GM21360 (cell line): ENCODE results near the gene CNTNAP5.

Source experiments
- ATAC-seq: cut with Tn5 transposase; IDR thresholded peaks from one replicate; pipeline ENCODE4 v1.9.1; 2021; ENCODE audit warnings: mild to moderate bottlenecking, moderate library complexity; ENCODE audit not compliant: unreplicated experiment

The CNTNAP5 gene

DNA sequence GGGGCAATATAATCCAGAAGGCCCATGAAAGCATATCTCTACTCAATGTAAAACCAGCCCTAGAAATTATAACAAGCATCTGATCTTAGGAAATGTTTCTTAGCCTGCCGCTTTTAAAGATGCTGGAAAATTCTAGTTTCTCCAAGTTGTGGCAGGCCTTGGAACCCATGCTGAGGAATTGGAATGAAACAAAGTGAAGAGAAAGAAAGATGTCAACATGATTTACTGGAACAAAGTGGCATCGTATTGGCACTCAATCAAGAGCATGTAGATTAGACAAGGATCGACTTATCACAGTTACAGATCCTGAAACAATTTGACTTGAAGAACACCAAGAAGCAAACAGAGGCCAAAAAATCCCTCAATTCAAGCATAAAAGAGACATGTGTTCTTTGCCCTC, 28.7 kb downstream of the CNTNAP5 start:
- no peak for ATAC-seq

DNA sequence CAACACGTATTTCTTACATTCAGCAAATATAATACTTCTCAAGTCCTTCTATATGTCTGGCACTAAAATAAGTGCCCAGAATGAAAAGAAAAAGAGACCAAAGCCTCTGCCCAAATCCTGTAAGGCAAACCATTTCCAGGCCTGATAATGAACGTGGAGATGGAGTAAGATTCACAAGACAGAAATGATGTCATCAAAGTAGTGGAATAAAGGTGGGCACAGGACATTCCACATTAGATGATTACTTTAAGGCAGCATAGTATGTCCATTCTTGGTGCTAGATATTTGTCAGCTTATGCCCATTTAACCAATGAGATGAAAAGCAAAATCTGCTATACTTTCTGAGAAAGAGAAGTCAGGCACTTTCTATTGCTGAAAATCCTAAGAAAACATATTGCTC, 38.5 kb downstream of the CNTNAP5 start:
- no peak for ATAC-seq

GRCh38 chr2:124065636-124066035, 40.5 kb downstream of the CNTNAP5 start:
- no peak for ATAC-seq

DNA sequence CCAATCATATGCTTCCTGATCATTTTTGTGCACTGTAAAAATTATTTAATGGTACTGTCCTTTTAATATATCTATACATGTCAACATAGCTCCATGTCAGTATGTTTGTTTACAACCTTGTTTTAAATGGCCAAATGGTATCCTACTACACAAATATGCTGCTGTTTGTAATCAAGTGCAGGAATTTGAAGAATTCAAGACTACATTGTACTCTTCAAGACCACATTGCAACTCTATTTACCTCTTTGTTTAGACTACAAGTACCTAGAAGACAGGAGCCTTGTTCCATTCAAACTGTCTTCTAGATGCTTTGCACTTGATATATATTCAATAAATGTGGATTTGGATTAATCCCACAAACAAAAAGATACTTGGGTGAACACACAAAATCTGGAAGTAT, 41.7 kb downstream of the CNTNAP5 start:
- no peak for ATAC-seq

DNA sequence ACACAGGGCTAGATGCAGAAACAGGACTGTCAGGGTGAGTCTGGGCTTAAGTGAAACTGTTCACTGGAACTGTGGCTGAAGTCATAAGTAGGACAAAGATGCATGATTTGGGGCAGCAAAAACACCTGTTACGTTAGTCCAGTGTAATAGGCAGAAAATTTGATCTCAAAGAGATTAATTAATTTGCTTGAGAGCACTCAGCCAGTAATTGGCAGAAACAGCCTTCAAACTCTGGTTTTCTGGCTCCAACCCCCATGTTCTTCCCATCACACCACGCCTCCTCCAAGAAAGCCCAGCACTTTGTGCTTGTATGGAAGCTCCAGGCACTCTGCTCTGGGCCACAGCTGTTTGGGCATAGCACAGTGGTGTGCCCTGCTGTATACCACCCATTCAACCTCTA, 54.0 kb downstream of the CNTNAP5 start:
- ATAC-seq, result no peak

DNA sequence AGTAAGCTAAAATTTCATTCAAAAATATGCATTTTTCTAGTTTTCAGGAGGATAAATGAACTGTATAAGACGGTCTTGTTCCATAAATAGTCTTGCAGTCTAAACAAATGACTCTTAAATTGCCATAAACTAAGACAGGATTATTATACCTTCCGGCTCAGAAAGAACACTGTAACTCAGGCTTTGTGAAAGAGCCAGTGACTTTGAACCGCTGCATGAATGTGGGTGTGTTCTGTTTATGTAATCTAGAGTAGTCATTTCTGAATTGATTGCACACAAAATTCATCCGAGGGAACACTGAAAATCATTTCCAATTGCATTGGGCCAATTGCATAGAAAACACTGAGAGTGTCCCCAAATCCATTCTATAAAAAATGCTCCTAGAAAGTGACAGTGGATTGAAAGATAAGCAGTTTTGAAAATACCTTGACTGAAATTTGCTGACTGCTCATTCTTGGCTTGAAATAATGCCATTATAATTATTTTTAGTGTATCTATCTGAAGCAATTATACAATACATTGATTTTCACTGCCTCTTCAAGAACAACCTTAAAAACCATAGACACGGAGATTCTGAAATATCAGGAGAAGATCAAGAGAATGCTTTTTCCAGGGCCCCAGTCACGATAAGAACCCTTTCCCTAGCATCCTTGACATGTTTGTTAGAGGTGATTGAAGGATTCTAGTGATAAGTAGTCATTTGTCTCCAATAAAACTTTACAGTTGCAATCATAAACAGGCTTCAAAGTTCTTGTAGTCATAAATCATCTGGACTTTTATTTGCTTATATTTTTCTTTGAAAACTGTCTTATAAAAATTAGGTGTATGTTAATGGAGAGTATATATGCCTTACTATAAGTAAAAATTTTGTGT, 55.4 kb downstream of the CNTNAP5 start:
- no peak for ATAC-seq

DNA sequence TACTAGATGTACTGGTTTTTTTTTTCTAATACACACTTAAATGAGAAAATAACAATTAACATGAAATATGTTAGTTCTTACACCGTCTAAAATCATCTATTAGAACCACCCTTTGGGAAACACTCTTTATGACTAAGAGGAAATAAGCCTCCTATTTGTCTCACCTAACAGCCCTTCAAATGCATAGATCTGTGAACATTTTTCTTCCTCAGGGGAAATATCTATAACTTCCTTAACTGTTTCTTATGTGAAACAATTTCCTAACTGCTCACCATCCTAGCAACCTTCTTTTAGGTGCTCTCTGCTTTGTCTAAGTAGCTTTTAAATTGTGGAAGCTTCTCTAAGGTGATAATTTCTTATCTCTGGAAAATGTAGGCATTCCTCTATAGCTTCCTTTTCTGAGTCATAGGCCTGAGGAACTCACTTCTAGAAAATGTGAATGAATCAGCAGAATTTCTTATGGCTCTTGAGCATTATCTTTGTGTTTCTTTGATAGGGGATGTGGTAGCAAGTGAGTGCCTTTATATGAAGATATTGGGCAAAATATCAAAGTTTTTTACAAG, 56.1 kb downstream of the CNTNAP5 start:
- no peak for ATAC-seq

DNA sequence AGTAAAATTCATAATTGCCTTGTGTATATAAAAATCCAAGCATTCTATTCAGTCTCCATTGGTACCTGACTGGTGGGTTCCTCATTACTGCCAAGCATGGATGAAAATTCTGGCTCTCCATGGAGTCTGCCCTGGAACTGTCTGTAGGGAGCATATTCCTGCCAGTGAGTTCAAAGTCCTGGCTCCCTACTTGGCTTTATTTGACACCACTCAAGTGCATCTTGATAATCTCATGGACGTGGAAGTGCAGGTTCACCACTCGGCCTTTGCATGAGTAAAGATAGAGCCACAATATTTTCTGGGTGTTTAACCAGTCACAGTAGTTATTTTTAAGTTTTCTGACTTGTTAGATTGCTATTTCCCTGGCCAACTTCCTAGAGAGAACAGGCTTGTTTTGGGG, 63.5 kb downstream of the CNTNAP5 start:
- no peak for ATAC-seq

DNA sequence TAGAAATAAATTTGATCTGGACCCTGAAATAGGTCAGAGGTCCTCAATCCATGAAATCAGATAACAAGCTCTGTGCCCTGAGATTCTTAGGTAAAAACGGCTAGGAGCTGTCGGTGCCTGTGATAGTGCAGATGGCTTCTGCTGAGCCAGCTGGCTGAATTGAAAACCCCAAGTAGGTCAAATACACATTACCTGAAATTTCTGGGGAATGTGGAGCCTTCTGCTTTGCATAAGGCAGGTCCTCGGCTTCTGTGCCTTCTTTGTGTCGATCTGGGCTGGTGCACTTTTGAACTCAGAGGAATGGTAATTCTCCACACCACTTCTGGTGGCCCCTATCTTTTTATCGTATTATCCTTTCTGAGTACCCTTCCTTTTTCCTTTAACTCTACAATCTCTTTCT, 66.6 kb downstream of the CNTNAP5 start:
- no peak for ATAC-seq

- ATAC-seq, result no peak
These were observed 67.6 kb downstream of the CNTNAP5 start for GRCh38 chr2:124092651-124093050.

DNA sequence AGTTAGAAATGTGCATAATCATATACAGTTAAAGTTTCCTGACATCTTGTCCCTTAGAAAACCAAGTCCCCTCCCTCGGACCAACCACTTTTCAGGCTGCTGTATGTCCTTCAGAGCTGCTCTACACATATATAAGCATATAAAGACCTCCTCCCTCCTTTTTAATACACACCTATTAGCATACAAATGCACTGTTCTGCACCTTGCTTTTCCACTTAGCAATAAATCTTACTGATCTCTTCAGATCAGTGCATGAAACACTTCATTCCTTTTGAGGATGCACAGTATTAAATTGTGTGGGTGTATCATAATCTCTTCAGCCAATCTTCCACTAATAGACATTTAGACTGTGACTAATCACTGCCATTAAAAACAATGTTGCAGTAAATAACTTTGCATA, 79.8 kb downstream of the CNTNAP5 start:
- no peak for ATAC-seq

GRCh38 chr2:124112206-124112605, 87.1 kb downstream of the CNTNAP5 start:
- ATAC-seq, result no peak

- no peak for ATAC-seq
These were observed 87.9 kb downstream of the CNTNAP5 start for GRCh38 chr2:124112966-124113365.

DNA sequence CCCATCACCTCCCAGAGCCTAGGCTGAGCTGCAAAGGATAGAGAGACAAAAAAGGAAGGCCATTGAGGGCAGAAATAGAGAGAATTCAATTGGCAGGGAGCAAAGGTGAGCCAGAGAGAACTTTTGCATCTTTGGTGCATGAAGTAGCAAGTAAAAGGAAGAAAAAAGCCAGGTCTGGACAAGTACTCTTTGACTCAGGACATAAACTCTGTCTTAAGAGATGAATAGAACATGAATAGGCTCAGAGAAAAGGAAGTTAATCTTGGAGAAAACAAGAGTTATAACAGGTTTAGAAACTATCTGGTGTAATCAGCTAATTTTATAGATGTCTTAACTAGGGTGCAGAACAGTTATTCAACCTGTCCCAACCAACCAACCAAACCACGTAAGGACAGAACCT, 95.2 kb downstream of the CNTNAP5 start:
- no peak for ATAC-seq

DNA sequence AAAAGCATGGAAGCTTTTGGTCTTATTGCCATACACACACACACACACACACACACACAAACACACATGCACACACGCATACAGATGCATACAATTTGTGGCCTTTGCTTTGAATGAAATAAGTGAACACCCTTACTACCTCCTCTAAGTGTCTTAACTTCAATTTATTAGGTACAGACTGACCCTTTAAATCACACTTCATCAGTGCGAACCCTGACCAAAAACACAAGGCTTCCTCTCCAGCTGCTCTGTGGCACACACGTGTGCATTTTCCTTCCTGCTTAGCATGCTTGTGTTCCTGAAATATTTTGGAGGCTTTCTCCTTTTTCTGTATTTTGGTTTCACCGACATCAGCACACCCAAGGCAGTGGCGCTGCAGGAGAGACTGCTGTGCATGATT, 96.0 kb downstream of the CNTNAP5 start:
- no peak for ATAC-seq

- ATAC-seq, result no peak
These were observed 96.7 kb downstream of the CNTNAP5 start for GRCh38 chr2:124121760-124122275.

DNA sequence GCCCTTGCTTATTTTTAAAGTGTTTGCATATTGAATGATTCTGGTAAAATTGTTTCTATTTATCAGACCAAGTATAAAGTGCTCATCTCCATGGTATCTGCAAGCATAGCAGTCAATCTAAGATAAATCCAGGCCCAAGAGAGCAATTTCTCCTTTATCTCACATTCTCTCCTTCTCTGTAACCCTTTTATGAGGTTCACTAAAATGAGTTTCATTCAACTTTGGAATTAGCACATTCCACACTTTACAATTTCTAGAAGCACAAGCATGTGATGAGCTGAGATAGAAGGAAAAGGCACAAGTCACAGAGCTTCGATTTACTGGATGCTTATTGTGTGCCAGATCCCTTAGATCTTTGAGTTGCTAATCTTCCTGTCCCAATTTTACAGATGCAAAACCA, 97.3 kb downstream of the CNTNAP5 start:
- ATAC-seq, result no peak

GRCh38 chr2:124131276-124131675, 106.2 kb downstream of the CNTNAP5 start:
- ATAC-seq, result no peak

DNA sequence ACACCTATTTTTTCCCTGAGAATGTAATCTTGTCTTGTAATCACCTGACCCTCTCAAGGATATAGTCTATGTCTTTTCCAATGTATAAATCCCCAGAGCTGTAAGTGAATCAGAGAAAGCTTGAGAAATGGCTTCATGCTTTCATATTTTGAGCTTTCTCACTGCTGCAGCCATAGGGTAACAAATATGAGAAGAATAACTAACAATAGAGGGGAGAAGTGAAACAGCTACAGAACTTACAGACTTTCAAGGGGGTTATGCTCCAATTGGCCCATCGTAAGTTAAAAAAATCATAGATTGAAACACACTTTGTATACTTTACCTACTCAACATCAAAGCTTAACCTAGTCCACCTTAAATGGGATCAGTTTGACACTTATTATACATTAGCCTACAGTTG, 111.0 kb downstream of the CNTNAP5 start:
- no peak for ATAC-seq

- ATAC-seq, result no peak
These were observed 113.0 kb downstream of the CNTNAP5 start for GRCh38 chr2:124138076-124138475.

DNA sequence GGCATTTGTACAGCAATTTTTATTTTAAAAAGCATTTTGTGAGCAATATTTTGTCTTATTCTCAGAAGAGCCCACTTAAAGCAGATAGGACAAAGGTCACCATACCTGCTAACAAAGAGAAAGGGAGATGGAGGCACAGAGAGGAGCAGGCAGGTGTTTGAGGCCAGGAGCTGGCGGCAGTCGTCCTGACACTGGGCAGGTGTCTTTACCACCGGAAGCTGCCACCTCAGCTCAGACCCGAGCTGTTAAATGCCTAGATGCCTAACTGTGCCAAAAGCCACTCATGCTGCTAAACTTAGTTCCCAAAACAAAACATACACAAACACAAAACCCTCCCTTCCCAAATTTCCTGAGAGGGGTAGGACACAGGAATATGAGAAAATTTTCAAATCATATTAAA, 120.9 kb downstream of the CNTNAP5 start:
- ATAC-seq, result no peak

DNA sequence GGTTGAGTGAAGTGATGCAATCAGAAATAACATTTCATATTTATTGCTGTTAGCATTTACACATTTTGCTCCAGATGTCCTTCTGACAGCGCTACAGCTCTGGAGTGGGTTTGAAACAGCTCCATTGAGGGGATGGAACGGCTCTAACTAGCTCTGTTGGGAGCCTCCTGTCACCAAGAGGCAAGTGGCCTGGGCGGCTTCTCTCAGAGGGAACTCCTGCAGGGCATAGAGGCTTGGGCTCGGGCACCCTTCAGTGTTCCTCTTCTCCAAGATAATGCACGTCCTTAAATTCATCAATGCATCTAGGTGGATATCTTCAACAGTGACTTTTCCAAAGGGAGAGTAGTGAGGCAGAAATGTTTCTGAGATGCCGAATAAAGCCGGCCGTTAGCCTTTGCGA, 122.5 kb downstream of the CNTNAP5 start:
- ATAC-seq, result no peak
